T-cell (primary cell): Measurements from ENCODE around the gene LMNTD2. TPM values are rescaled to one million over a fixed set of nuclear protein-coding genes. Genes with fewer than 3 reads are reported as not detected.

Source experiments
- ATAC-seq, 4 experiments: fragments of 200-7000 bp in 3 of 4; fragments of 150-1000 bp in 1 of 4; cut with Tn5 transposase; replicated peaks in 1 of 4; 1 replicate in 3 of 4; 2 replicates in 1 of 4; pipeline ENCODE4 v1.10.0; 2021; ENCODE audit warnings: moderate library complexity in 3 of 4, mild to moderate bottlenecking in 2 of 4, moderate number of reproducible peaks in 1 of 4
- CTCF ChIA-PET, 2 donors: fragments of 300-600 bp; sonication (Branson Sonifier 250); formaldehyde crosslinking; loops; one replicate each; lab custom pipeline; 2022; ENCODE audit warnings: antibody characterized with exemption in 2 of 2; lab: Charles Lee
- POLR2A ChIA-PET, 2 donors: fragments of 300-600 bp; sonication (Branson Sonifier 250); formaldehyde crosslinking; loops; one replicate each; lab custom pipeline; 2022; ENCODE audit warnings: antibody characterized with exemption in 2 of 2; lab: Charles Lee
- DNase-seq, 35 experiments: peaks; one replicate each; pipeline versions ENCODE4 v3.0.0 to v3.0.0-alpha.2; 2013 to 2023
- H3K27ac ChIP-seq: one replicate; pipeline ENCODE4 v1.5.1; 2013; ENCODE audit warnings: low read length
- H3K27me3 ChIP-seq, 2 experiments: replicated peaks in 1 of 2; 1 replicate in 1 of 2; 2 replicates in 1 of 2; pipeline versions ENCODE4 v1.6.1 to v1.7.0; 2013; ENCODE audit warnings: low read length in 1 of 2, mixed read lengths in 1 of 2; ENCODE audit not compliant: control insufficient read depth in 2 of 2, insufficient read depth in 2 of 2; ENCODE audit errors: extremely low read depth in 1 of 2
- H3K36me3 ChIP-seq, 2 donors: 1 replicate in 1 of 2; 2 replicates in 1 of 2; pipeline versions ENCODE4 v1.6.1 to v1.7.0; 2013; ENCODE audit warnings: low read length in 1 of 2; ENCODE audit not compliant: control insufficient read depth in 2 of 2, insufficient read depth in 1 of 2; ENCODE audit errors: extremely low read depth in 1 of 2
- H3K4me1 ChIP-seq, 2 experiments: 1 replicate in 1 of 2; 2 replicates in 1 of 2; pipeline versions ENCODE4 v1.6.1 to v1.7.0; 2013; ENCODE audit warnings: low read length in 2 of 2, mixed read lengths in 1 of 2; ENCODE audit not compliant: insufficient read depth in 2 of 2, control insufficient read depth in 1 of 2; ENCODE audit errors: extremely low read depth in 1 of 2
- H3K4me3 ChIP-seq, 2 donors: 1 replicate in 1 of 2; 2 replicates in 1 of 2; pipeline versions ENCODE4 v1.5.1 to v1.7.0; 2013; ENCODE audit warnings: mild to moderate bottlenecking in 2 of 2, low read length in 1 of 2, moderate library complexity in 1 of 2; ENCODE audit not compliant: control insufficient read depth in 1 of 2; ENCODE audit errors: extremely low read depth in 1 of 2
- H3K9me3 ChIP-seq: 2 replicates; pipeline ENCODE4 v1.7.0; 2013
- H3K27ac Mint-ChIP-seq, 2 donors: one replicate each; pipeline ENCODE4 v1.8.0; 2020 to 2021; ENCODE audit warnings: mild to moderate bottlenecking in 2 of 2, mixed read lengths in 2 of 2
- H3K27me3 Mint-ChIP-seq, 2 donors: one replicate each; pipeline ENCODE4 v1.8.0; 2021 to 2022; ENCODE audit warnings: mixed read lengths in 2 of 2
- H3K36me3 Mint-ChIP-seq: one replicate; pipeline ENCODE4 v1.8.0; 2021; ENCODE audit warnings: mixed read lengths
- H3K4me1 Mint-ChIP-seq, 3 donors: one replicate each; pipeline ENCODE4 v1.8.0; 2020 to 2022; ENCODE audit warnings: mixed read lengths in 3 of 3, mild to moderate bottlenecking in 1 of 3
- H3K4me3 Mint-ChIP-seq, 3 donors: one replicate each; pipeline ENCODE4 v1.8.0; 2020 to 2022; ENCODE audit warnings: mild to moderate bottlenecking in 3 of 3, mixed read lengths in 3 of 3, moderate library complexity in 3 of 3
- H3K9me3 Mint-ChIP-seq, 3 donors: one replicate each; pipeline ENCODE4 v1.8.0; 2020 to 2022; ENCODE audit warnings: mixed read lengths in 3 of 3
- WGBS: methylation state at CpG from one replicate; pipeline ENCODE4 v1.1.5; 2013; ENCODE audit warnings: missing lambda C conversion rate; ENCODE audit not compliant: insufficient coverage; 5-methylcytosine and 5-hydroxymethylcytosine counted together
- total RNA-seq, 35 experiments: library from RNA in 6 of 35; stranded (reverse) in 6 of 35; fragments of 120-200 nt in 1 of 35; gene quantifications; one replicate each; pipeline versions ENCODE4 v1.2.1 to v1.2.4 and lab custom pipeline; 2013 to 2026

LMNTD2 gene
- total RNA-seq, 5 donors from 2014 or later (not counting 1 experiment from before 2014, with no cell fraction given), result 5.1 to 13.4 (median 8.8) TPM

- Histone ChIP-seq H3K36me3 (no peaks in the 10 kb centered on the region), H3K9me3 (no peaks in the 10 kb centered on the region), H3K27me3 (peaks cover 0 to 17% of the 10 kb centered on the region in 2 experiments), H3K4me3 (no peak overlapping the region), H3K27ac (no peak overlapping the region), H3K4me1 (peaks cover 7 to 40% of the 10 kb centered on the region in 2 experiments)
- Mint-ChIP-seq H3K36me3 (no peaks in the 10 kb centered on the region), H3K4me1 (peaks cover 18 to 23% (median 18%) of the 10 kb centered on the region in 3 donors), H3K9me3 (no peaks in the 10 kb centered on the region), H3K4me3 (peak overlapping the region in 1 of 3 donors; percentile 17), H3K27me3 (peaks cover 0 to 5% of the 10 kb centered on the region in 2 donors), H3K27ac (no peak overlapping the region)
- POLR2A ChIA-PET, result no interaction called here
- no peak for ATAC-seq
- CTCF ChIA-PET, result no interaction called here
- DNase-seq, result no peak
- 71% methylated on average over 6 of the region's 8 CpGs for WGBS
Observed at GRCh38 chr11:571802-572185, 11.3 kb upstream of the LMNTD2 start.

- Mint-ChIP-seq H3K4me3 (peak overlapping the region; percentile 68 to 79 (median 69)), H3K36me3 (no peaks in the 10 kb centered on the region), H3K27me3 (no peaks in the 10 kb centered on the region), H3K4me1 (peaks cover 8 to 12% (median 8%) of the 10 kb centered on the region in 3 donors), H3K9me3 (no peaks in the 10 kb centered on the region), H3K27ac (peak overlapping the region; percentile 36 to 61)
- Histone ChIP-seq H3K4me3 (peak overlapping the region; percentile 67 to 69), H3K4me1 (peaks cover 2 to 27% of the 10 kb centered on the region in 2 experiments), H3K27me3 (peaks cover 0 to 9% of the 10 kb centered on the region in 2 experiments), H3K9me3 (no peaks in the 10 kb centered on the region), H3K36me3 (no peaks in the 10 kb centered on the region), H3K27ac (peak overlapping the region; percentile 74)
- ChIA-PET CTCF (no interaction called here), POLR2A (interaction anchor here in 1 of 2 donors (0.5 kb wide), 1 partner anchor 22 kb away, joined by 3 read pairs; no protein-coding TSS in a partner anchor)
- 54% methylated on average over 36 of the region's 36 CpGs for WGBS
- DNase-seq, result no peak
- no peak for ATAC-seq
Observed at GRCh38 chr11:569158-569885, 8.8 kb upstream of the LMNTD2 start.

- Mint-ChIP-seq H3K36me3 (peaks cover 2% of the 10 kb centered on the region), H3K4me3 (peak overlapping the region; percentile 68 to 79 (median 69)), H3K9me3 (no peaks in the 10 kb centered on the region), H3K27ac (peak overlapping the region in 1 of 2 donors; percentile 61), H3K27me3 (no peaks in the 10 kb centered on the region), H3K4me1 (peaks cover 4 to 11% (median 6%) of the 10 kb centered on the region in 3 donors)
- Histone ChIP-seq H3K36me3 (peaks cover 5 to 8% of the 10 kb centered on the region in 2 donors), H3K4me1 (peaks cover 0 to 23% of the 10 kb centered on the region in 2 experiments), H3K27me3 (peaks cover 0 to 7% of the 10 kb centered on the region in 2 experiments), H3K9me3 (no peaks in the 10 kb centered on the region), H3K4me3 (peak overlapping the region; percentile 67 to 69), H3K27ac (peak overlapping the region; percentile 74)
- DNase-seq, result peak; percentile 77 to 97 (median 89)
- ChIA-PET POLR2A (interaction anchor here in 1 of 2 donors (0.5 kb wide), 1 partner anchor 22 kb away, joined by 3 read pairs; no protein-coding TSS in a partner anchor), CTCF (no interaction called here)
- ATAC-seq, result peak; percentile 89 to 94 (median 91)
- under 1% methylated on average over 123 of the region's 123 CpGs for WGBS
Observed at GRCh38 chr11:568306-569157, 8.0 kb upstream of the LMNTD2 start.

- Mint-ChIP-seq H3K27me3 (no peaks in the 10 kb centered on the region), H3K4me3 (peak overlapping the region; percentile 56 to 75 (median 65)), H3K36me3 (peaks cover 2% of the 10 kb centered on the region), H3K4me1 (peaks cover 0 to 12% (median 3%) of the 10 kb centered on the region in 3 donors), H3K27ac (peak overlapping the region; percentile 75 to 90), H3K9me3 (no peaks in the 10 kb centered on the region)
- H3K4me1 ChIP-seq, result peaks cover 0 to 18% of the 10 kb centered on the region in 2 experiments
- no peaks in the 10 kb centered on the region for H3K9me3 ChIP-seq
- H3K27me3 ChIP-seq, result peaks cover 0 to 5% of the 10 kb centered on the region in 2 experiments
- no peak overlapping the region for H3K27ac ChIP-seq
- ATAC-seq (peak in 1 of 4 experiments; percentile 1), DNase-seq (peak in 1 of 35 experiments; percentile 54)
- no peak overlapping the region for H3K4me3 ChIP-seq
- POLR2A ChIA-PET, result no interaction called here
- CTCF ChIA-PET, result no interaction called here
- 41% methylated on average over 40 of the region's 41 CpGs for WGBS
- peaks cover 11 to 12% of the 10 kb centered on the region in 2 donors for H3K36me3 ChIP-seq
Observed at GRCh38 chr11:567629-568292, 7.2 kb upstream of the LMNTD2 start.

GRCh38 chr11:567011-567628, 6.6 kb upstream of the LMNTD2 start:
- H3K4me1 Mint-ChIP-seq, result peaks cover 0 to 12% (median 3%) of the 10 kb centered on the region in 3 donors
- DNase-seq (no peak), ATAC-seq (no peak)
- H3K9me3 Mint-ChIP-seq, result no peaks in the 10 kb centered on the region
- ChIA-PET POLR2A (no interaction called here), CTCF (interaction anchor here in 1 of 2 donors (0.7 kb wide), 1 partner anchor 155 kb away, joined by 3 read pairs; no protein-coding TSS in a partner anchor)
- no peaks in the 10 kb centered on the region for H3K9me3 ChIP-seq
- H3K4me3 ChIP-seq, result no peak overlapping the region
- H3K4me3 Mint-ChIP-seq, result peak overlapping the region; percentile 56 to 75 (median 65)
- peaks cover 2% of the 10 kb centered on the region for H3K36me3 Mint-ChIP-seq
- H3K4me1 ChIP-seq, result peaks cover 0 to 24% of the 10 kb centered on the region in 2 experiments
- H3K27ac ChIP-seq, result no peak overlapping the region
- H3K27ac Mint-ChIP-seq, result peak overlapping the region; percentile 75 to 90
- peaks cover 11 to 12% of the 10 kb centered on the region in 2 donors for H3K36me3 ChIP-seq
- H3K27me3 Mint-ChIP-seq, result no peaks in the 10 kb centered on the region
- WGBS, result 93% methylated on average over 15 of the region's 18 CpGs
- peaks cover 0 to 5% of the 10 kb centered on the region in 2 experiments for H3K27me3 ChIP-seq
